ENCODE measurements around the gene LTB4R. TPM values are rescaled to one million over a fixed set of nuclear protein-coding genes. Genes with fewer than 3 reads are reported as not detected.
A peak's percentile ranks its signal among the peaks of the same experiment; 100 is the strongest.

LTB4R gene
- total and polyA plus RNA-seq, 9 of the 15 experiments (the other 6 are each of a cell fraction or from before 2014, with no cell fraction given), result 0.38 to 10.5 (median 2.8) TPM

GRCh38 chr14:24299255-24300191 is 11.8 kb upstream of the LTB4R start, which contains the start of the genes DHRS1 and NOP9 (continued):
- no peak for TF ChIP-seq CCAR2 (IDR thresholded peaks at IDR 0.05; ENCODE audit: low read depth, low read length)
- TF ChIP-seq ZBTB49 (CRISPR knock-in tag; IDR thresholded peaks at IDR 0.05; ENCODE audit: borderline replicate concordance), result no peak
- TF ChIP-seq MTA2 (IDR thresholded peaks at IDR 0.05; ENCODE audit: low read depth), result no peak
- peak in 1 of 2 experiments; percentile 86; a peak in 2 of 4 replicates for TF ChIP-seq CSDE1 (IDR thresholded peaks at IDR 0.05)
- no peak; the same call in 1 of the 2 replicates for TF ChIP-seq CTBP1 (IDR thresholded peaks at IDR 0.05; ENCODE audit: borderline replicate concordance)
- no peak for TF ChIP-seq NR2C2 (CRISPR knock-in tag; IDR thresholded peaks at IDR 0.05)
- peak; percentile 44; the same call in 1 of the 2 replicates for TF ChIP-seq NR2C2 (tag; IDR thresholded peaks at IDR 0.05)
- TF ChIP-seq GTF3C2 (IDR thresholded peaks at IDR 0.05; ENCODE audit: borderline replicate concordance, extremely low read depth, insufficient read length), result no peak
- no peak for TF ChIP-seq HNRNPH1 (optimal IDR thresholded peaks at IDR 0.05; ENCODE audit: low read depth, low read length)
- peak; percentile 100 for TF ChIP-seq CREM (IDR thresholded peaks at IDR 0.05; ENCODE audit: low read depth)
- TF ChIP-seq ARID4B (CRISPR knock-in tag; IDR thresholded peaks at IDR 0.05), result 0 out of 2 replicates have a peak, but pooled peaks have one; percentile 44
- no peak for TF ChIP-seq SAFB2 (IDR thresholded peaks at IDR 0.05; ENCODE audit: borderline replicate concordance, low read depth, low read length, severe bottlenecking)
- TF ChIP-seq HDAC1 (IDR thresholded peaks at IDR 0.05), result peak in 1 of 2 experiments; percentile 92; a peak in 2 of 4 replicates
- TF ChIP-seq CCNT2 (IDR thresholded peaks at IDR 0.05; ENCODE audit: borderline replicate concordance, extremely low read depth, insufficient read length, low read depth, low read length), result peak; percentile 29
- TF ChIP-seq TAF1 (IDR thresholded peaks at IDR 0.05; ENCODE audit: control insufficient read depth, extremely low read depth, insufficient read depth, low read length, severe bottlenecking), result peak; percentile 54
- TF ChIP-seq ZNF717 (CRISPR knock-in tag; IDR thresholded peaks at IDR 0.05), result no peak
- no peak for TF ChIP-seq ZNF436 (CRISPR knock-in tag; IDR thresholded peaks at IDR 0.05)

Measured in K562 (cell line).